Stimulated activated CD4-positive, alpha-beta T cell treated with anti-CD3 and anti-CD28 coated beads, TNF-alpha, amount 100 ng/mL, for 24 hours (primary cell): ENCODE measurements around the gene TMEM44.
A peak's percentile ranks its signal among the peaks of the same experiment; 100 is the strongest.

Source experiments
- DNase-seq, 3 experiments: peaks; one replicate each; pipeline ENCODE4 v3.0.0-alpha.2; 2020; ENCODE audit warnings: low read depth in 3 of 3

TMEM44 gene

GRCh38 chr3:194579091-194579606, 54.1 kb downstream of the TMEM44 start:
- DNase-seq = no peak

GRCh38 chr3:194577986-194578905, 55.0 kb downstream of the TMEM44 start:
- peak in 1 of 3 experiments; percentile 29 for DNase-seq

- no peak for DNase-seq
These were observed 57.6 kb downstream of the TMEM44 start for GRCh38 chr3:194575484-194576210.

- DNase-seq = no peak
These were observed 58.4 kb downstream of the TMEM44 start for GRCh38 chr3:194574639-194575483.

- peak in 1 of 3 experiments; percentile 37 for DNase-seq
These were observed 59.4 kb downstream of the TMEM44 start for GRCh38 chr3:194573680-194574437.

GRCh38 chr3:194572944-194573491, 60.2 kb downstream of the TMEM44 start:
- no peak for DNase-seq

GRCh38 chr3:194572143-194572789, 61.0 kb downstream of the TMEM44 start:
- DNase-seq = no peak

- DNase-seq = no peak
These were observed 61.6 kb downstream of the TMEM44 start for GRCh38 chr3:194571491-194572142.

GRCh38 chr3:194570898-194571297, 62.3 kb downstream of the TMEM44 start:
- DNase-seq = no peak

- DNase-seq = no peak
These were observed 63.0 kb downstream of the TMEM44 start for GRCh38 chr3:194570235-194570634.

GRCh38 chr3:194569252-194569651, 64.0 kb downstream of the TMEM44 start:
- no peak for DNase-seq

- DNase-seq = no peak
These were observed 67.5 kb downstream of the TMEM44 start for GRCh38 chr3:194565597-194566190.

- no peak for DNase-seq
These were observed 70.2 kb downstream of the TMEM44 start for GRCh38 chr3:194562986-194563385.

GRCh38 chr3:194561306-194561974, 71.8 kb downstream of the TMEM44 start:
- no peak for DNase-seq

GRCh38 chr3:194560047-194560446, 73.2 kb downstream of the TMEM44 start:
- no peak for DNase-seq

- DNase-seq = no peak
These were observed 73.7 kb downstream of the TMEM44 start for GRCh38 chr3:194559530-194559929.

GRCh38 chr3:194556086-194557056, 76.8 kb downstream of the TMEM44 start:
- DNase-seq = no peak
